IMR-90 (cell line): ENCODE results near the gene PJA2. TPM values are rescaled to one million over a fixed set of nuclear protein-coding genes. Genes with fewer than 3 reads are reported as not detected.

Source experiments
- ATAC-seq: fragments of 200-7000 bp; cut with Tn5 transposase; 2 replicates; pipeline ENCODE4 v1.9.1; 2020; ENCODE audit warnings: low read depth, mild to moderate bottlenecking, moderate library complexity
- BruUV-seq: library from RNA; stranded (reverse); fragments of 400-500 nt; replicated peaks from 2 replicates; lab custom pipeline; 2021; lab: Mats Ljungman, UMichigan
- CTCF ChIA-PET: fragments of 300-600 bp; formaldehyde crosslinking; extraction: SDS; loops from one replicate; lab custom pipeline; 2021; ENCODE audit warnings: antibody characterized with exemption; lab: Yijun Ruan, JAX
- POLR2A ChIA-PET: fragments of 300-600 bp; sonication (Branson Sonifier 250); formaldehyde crosslinking; loops from one replicate; lab custom pipeline; 2022; ENCODE audit warnings: antibody characterized with exemption; ENCODE audit not compliant: unreplicated experiment; lab: Charles Lee
- DNase-seq: peaks from one replicate; pipeline ENCODE4 v3.0.0; 2013
- H2AFZ ChIP-seq: replicated peaks from 2 replicates; pipeline ENCODE3; 2013; ENCODE audit warnings: low read length, mild to moderate bottlenecking; ENCODE audit not compliant: poor library complexity
- H2AK5ac ChIP-seq: 2 replicates; pipeline ENCODE4 v1.6.1; 2013; ENCODE audit warnings: low read depth, low read length, inconsistent platforms
- H2AK9ac ChIP-seq: replicated peaks from 2 replicates; pipeline ENCODE3; 2013; ENCODE audit warnings: mild to moderate bottlenecking, low read depth, low read length, moderate library complexity; ENCODE audit not compliant: poor library complexity
- H2BK120ac ChIP-seq: 2 replicates; pipeline ENCODE4 v1.6.1; 2013; ENCODE audit warnings: low read depth, low read length, inconsistent platforms
- H2BK15ac ChIP-seq: 3 replicates; pipeline ENCODE4 v1.6.1; 2013; ENCODE audit warnings: low read depth, low read length, inconsistent platforms
- H2BK20ac ChIP-seq: 2 replicates; pipeline ENCODE4 v1.6.1; 2013; ENCODE audit warnings: low read depth, mild to moderate bottlenecking, inconsistent platforms, low read length, moderate library complexity
- H2BK5ac ChIP-seq: 2 replicates; pipeline ENCODE4 v1.6.1; 2013; ENCODE audit warnings: mild to moderate bottlenecking, low read depth, low read length, inconsistent platforms; ENCODE audit not compliant: poor library complexity, severe bottlenecking
- H3K14ac ChIP-seq: replicated peaks from 2 replicates; pipeline ENCODE4 v1.6.1; 2013; ENCODE audit warnings: low read depth, low read length, inconsistent platforms
- H3K18ac ChIP-seq: 2 replicates; pipeline ENCODE4 v1.6.1; 2013; ENCODE audit warnings: low read depth, low read length, control low read depth
- H3K23ac ChIP-seq: 2 replicates; pipeline ENCODE4 v1.6.1; 2013; ENCODE audit warnings: low read depth, low read length, inconsistent platforms
- H3K27ac ChIP-seq: 2 replicates; pipeline ENCODE4 v1.5.1; 2013; ENCODE audit warnings: mild to moderate bottlenecking, control low read depth, low read length; ENCODE audit not compliant: insufficient read depth
- H3K27me3 ChIP-seq: 2 replicates; pipeline ENCODE4 v1.6.1; 2013; ENCODE audit warnings: low read length; ENCODE audit not compliant: control insufficient read depth, insufficient read depth
- H3K36me3 ChIP-seq: 2 replicates; pipeline ENCODE4 v1.6.1; 2013; ENCODE audit warnings: low read length, mixed read lengths; ENCODE audit not compliant: control insufficient read depth, insufficient read depth
- H3K4ac ChIP-seq: 2 replicates; pipeline ENCODE4 v1.6.1; 2013; ENCODE audit warnings: low read depth, low read length, inconsistent platforms
- H3K4me1 ChIP-seq: 2 replicates; pipeline ENCODE4 v1.6.1; 2013; ENCODE audit warnings: low read length, mixed read lengths; ENCODE audit not compliant: control insufficient read depth, insufficient read depth
- H3K4me2 ChIP-seq: 2 replicates; pipeline ENCODE4 v1.6.1; 2013; ENCODE audit warnings: low read depth, mild to moderate bottlenecking, control low read depth, low read length, moderate library complexity
- H3K4me3 ChIP-seq: 2 replicates; pipeline ENCODE4 v1.5.1; 2013; ENCODE audit warnings: low read depth, mild to moderate bottlenecking, control low read depth, low read length, moderate library complexity; ENCODE audit not compliant: insufficient read depth
- H3K56ac ChIP-seq: 2 replicates; pipeline ENCODE4 v1.6.1; 2013; ENCODE audit warnings: low read length, inconsistent platforms; ENCODE audit not compliant: insufficient read depth; ENCODE audit errors: extremely low read depth
- H3K79me1 ChIP-seq, 2 experiments: 2 replicates each; pipeline ENCODE4 v1.6.1; 2013; ENCODE audit warnings: low read length in 2 of 2, inconsistent platforms in 1 of 2, low read depth in 1 of 2
- H3K9ac ChIP-seq: 2 replicates; pipeline ENCODE4 v1.6.1; 2013; ENCODE audit warnings: low read depth, low read length, control low read depth
- H3K9me1 ChIP-seq: 2 replicates; pipeline ENCODE4 v1.6.1; 2013; ENCODE audit warnings: low read length, inconsistent platforms; ENCODE audit not compliant: insufficient read depth
- H3K9me3 ChIP-seq: 2 replicates; pipeline ENCODE4 v1.6.1; 2013; ENCODE audit warnings: low read length; ENCODE audit not compliant: control insufficient read depth, insufficient read depth
- H4K20me1 ChIP-seq: 2 replicates; pipeline ENCODE4 v1.6.1; 2013; ENCODE audit warnings: low read length, inconsistent platforms; ENCODE audit not compliant: insufficient read depth
- H4K5ac ChIP-seq: 2 replicates; pipeline ENCODE4 v1.6.1; 2013; ENCODE audit warnings: mild to moderate bottlenecking, low read depth, low read length, control low read depth
- H4K8ac ChIP-seq, 2 experiments: 2 replicates each; pipeline ENCODE4 v1.6.1; 2013; ENCODE audit warnings: low read depth in 2 of 2, low read length in 2 of 2, control low read depth in 1 of 2, inconsistent platforms in 1 of 2
- H4K91ac ChIP-seq: 2 replicates; pipeline ENCODE4 v1.6.1; 2013; ENCODE audit warnings: low read depth, low read length, inconsistent platforms; ENCODE audit not compliant: insufficient read depth
- CHD1 ChIP-seq: IDR thresholded peaks from 2 replicates; pipeline ENCODE4 v1.6.1; 2012; ENCODE audit warnings: low read depth, low read length, improper control_type of control experiment
- FOS ChIP-seq: fragments of 150-350 bp; IDR thresholded peaks from 2 replicates; pipeline ENCODE4 v1.6.1; 2016; ENCODE audit warnings: low read depth, low read length
- MAZ ChIP-seq: IDR thresholded peaks from 2 replicates; pipeline ENCODE4 v1.6.1; 2012; ENCODE audit warnings: low read depth, mild to moderate bottlenecking, low read length, improper control_type of control experiment, moderate library complexity, borderline replicate concordance
- POLR2A ChIP-seq: IDR thresholded peaks from 2 replicates; pipeline ENCODE4 v1.6.1; 2012; ENCODE audit warnings: mild to moderate bottlenecking, low read depth, low read length
- RAD21 ChIP-seq: IDR thresholded peaks from 2 replicates; pipeline ENCODE4 v1.6.1; 2012; ENCODE audit warnings: low read length, improper control_type of control experiment
- RFX5 ChIP-seq: IDR thresholded peaks from 2 replicates; pipeline ENCODE4 v1.8.0; 2012; ENCODE audit warnings: low read depth, mild to moderate bottlenecking, low read length, moderate library complexity
- SMC3 ChIP-seq: fragments of 150-350 bp; IDR thresholded peaks from 2 replicates; pipeline ENCODE4 v1.6.1; 2016; ENCODE audit warnings: low read depth, mild to moderate bottlenecking, antibody characterized with exemption, low read length, moderate library complexity
- WGBS, 2 experiments: methylation state at CpG; one replicate each; pipeline versions ENCODE4 v1.1.5 to v1.1.7; 2013; ENCODE audit warnings: missing lambda C conversion rate in 2 of 2; ENCODE audit not compliant: insufficient read length in 1 of 2; ENCODE audit errors: extremely low coverage in 2 of 2; 5-methylcytosine and 5-hydroxymethylcytosine counted together
- dilution Hi-C: fragments of 300-500 bp; cut with HindIII; formaldehyde crosslinking; loops from one replicate; pipeline ENCODE4 v1.14.3; 2018; ENCODE audit warnings: low sequenced_read_pairs; ENCODE audit not compliant: unreplicated experiment
- in situ Hi-C: fragments of 300-500 bp; cut with MboI; formaldehyde crosslinking; loops from 3 replicates; pipeline ENCODE4 v1.14.3; 2019; ENCODE audit warnings: low sequenced_read_pairs, inconsistent platforms, mixed read lengths
- intact Hi-C: fragments of 100-400 bp; cut with micrococcal nuclease; formaldehyde crosslinking; loops from 2 replicates; pipeline ENCODE4 v1.10.0; 2022
- polyA plus RNA-seq, 3 experiments: library from polyadenylated mRNA; depleted of rRNA; stranded (reverse); fragments of >200 nt; gene quantifications; 2 replicates each; pipeline ENCODE4 v1.2.3, GENCODE V29; 2012; ENCODE audit warnings: low replicate concordance in 1 of 3
- total RNA-seq: library from RNA; depleted of rRNA; stranded (reverse); fragments of >200 nt; gene quantifications from 2 replicates; pipeline ENCODE4 v1.2.3, GENCODE V29; 2012

PJA2 gene
- total and polyA plus RNA-seq, 2 of the 4 experiments (the other 2 are of a cell fraction), result 42.3 to 70.6 TPM

- Histone ChIP-seq H4K8ac (no peak overlapping the region), H2BK20ac (no peak overlapping the region), H2BK15ac (no peak overlapping the region), H3K9me3 (no peaks in the 10 kb centered on the region), H3K9me1 (peaks cover 6% of the 10 kb centered on the region), H3K9ac (no peak overlapping the region), H3K14ac (no peak overlapping the region), H3K23ac (no peak overlapping the region), H4K91ac (no peak overlapping the region), H3K79me1 (no peaks in the 10 kb centered on the region; a peak in 1 of 4 replicates), H2AK9ac (no peak overlapping the region), H3K4ac (no peak overlapping the region), H4K20me1 (no peaks in the 10 kb centered on the region), H2BK5ac (no peak overlapping the region), H3K56ac (no peak overlapping the region), H3K18ac (no peak overlapping the region), H2BK120ac (no peak overlapping the region), H2AFZ (no peak overlapping the region), H3K4me1 (peaks cover 1% of the 10 kb centered on the region; the same call in 1 of the 2 replicates), H3K36me3 (peaks cover 2% of the 10 kb centered on the region; the same call in 1 of the 2 replicates), H4K5ac (no peak overlapping the region), H2AK5ac (no peak overlapping the region), H3K27me3 (no peaks in the 10 kb centered on the region), H3K4me3 (no peak overlapping the region), H3K4me2 (no peak overlapping the region), H3K27ac (no peak overlapping the region)
- no peak for TF ChIP-seq RAD21
- no peak for TF ChIP-seq FOS
- TF ChIP-seq MAZ, result no peak
- TF ChIP-seq RFX5, result no peak
- TF ChIP-seq POLR2A, result no peak
- no peak for TF ChIP-seq CHD1
- TF ChIP-seq SMC3, result no peak
- DNase-seq, result no peak
- in situ Hi-C loops (no loop called here), intact Hi-C loops (loop anchor here (5.0 kb wide), 1 partner anchor 645 kb away; no protein-coding TSS in a partner anchor), dilution Hi-C loops (no loop called here)
- no peak for ATAC-seq
- WGBS, 2 experiments, result 17% methylated on average over 1 of the region's 4 CpGs; no CpG with 5 or more reads in 1 of the 2 experiments
- CTCF ChIA-PET, result no interaction called here
- POLR2A ChIA-PET, result no interaction called here
- BruUV-seq, result no TSS peak
These were observed 82.9 kb downstream of the PJA2 start for GRCh38 chr5:109326919-109327318.
